ENCODE data around the gene NUCB1.

Gene NUCB1

GRCh38 chr19:48968179-48968661 lies 68.1 kb downstream of the NUCB1 start:
- H3K27me3 ChIP-seq (ENCODE audit: control insufficient read depth, insufficient read depth, low read length), result no peaks in the 10 kb centered on the region
- H3K36me3 ChIP-seq (ENCODE audit: control insufficient read depth, low read depth, low read length), result peaks cover 15% of the 10 kb centered on the region
- H3K27ac ChIP-seq (ENCODE audit: low read length), result no peak overlapping the region
- no peak overlapping the region for H3K9ac ChIP-seq (ENCODE audit: low read length)
- peaks cover 13% of the 10 kb centered on the region for H3K4me1 ChIP-seq (ENCODE audit: control insufficient read depth, low read depth, low read length)
- H3K9me3 ChIP-seq (ENCODE audit: control insufficient read depth, low read depth, low read length), result no peaks in the 10 kb centered on the region
- H3K4me3 ChIP-seq (ENCODE audit: low read length), result no peak overlapping the region

GRCh38 chr19:48968813-48969218 lies 68.7 kb downstream of the NUCB1 start:
- Histone ChIP-seq H3K36me3 (ENCODE audit: control insufficient read depth, low read depth, low read length) (peaks cover 17% of the 10 kb centered on the region), H3K9ac (ENCODE audit: low read length) (no peak overlapping the region)

GRCh38 chr19:48969276-48970138 lies 69.4 kb downstream of the NUCB1 start:
- H3K27ac ChIP-seq (ENCODE audit: low read length), result no peak overlapping the region
- peaks cover 1% of the 10 kb centered on the region for H3K4me1 ChIP-seq (ENCODE audit: control insufficient read depth, low read depth, low read length)
- no peak overlapping the region for H3K4me3 ChIP-seq (ENCODE audit: low read length)
- no peak overlapping the region for H3K9ac ChIP-seq (ENCODE audit: low read length)
- H3K9me3 ChIP-seq (ENCODE audit: control insufficient read depth, low read depth, low read length), result no peaks in the 10 kb centered on the region
- H3K36me3 ChIP-seq (ENCODE audit: control insufficient read depth, low read depth, low read length), result peaks cover 24% of the 10 kb centered on the region
- no peaks in the 10 kb centered on the region for H3K27me3 ChIP-seq (ENCODE audit: control insufficient read depth, insufficient read depth, low read length)

More at GRCh38 chr19:48968813-48969218, 68.7 kb downstream of the NUCB1 start:
- Histone ChIP-seq H3K4me1 (ENCODE audit: control insufficient read depth, low read depth, low read length) (peaks cover 8% of the 10 kb centered on the region), H3K27ac (ENCODE audit: low read length) (no peak overlapping the region), H3K27me3 (ENCODE audit: control insufficient read depth, insufficient read depth, low read length) (no peaks in the 10 kb centered on the region), H3K9me3 (ENCODE audit: control insufficient read depth, low read depth, low read length) (no peaks in the 10 kb centered on the region), H3K4me3 (ENCODE audit: low read length) (no peak overlapping the region)

- H3K9me3 ChIP-seq (ENCODE audit: control insufficient read depth, low read depth, low read length), result no peaks in the 10 kb centered on the region
- H3K36me3 ChIP-seq (ENCODE audit: control insufficient read depth, low read depth, low read length), result peaks cover 24% of the 10 kb centered on the region
- no peak overlapping the region for H3K9ac ChIP-seq (ENCODE audit: low read length)
- H3K27ac ChIP-seq (ENCODE audit: low read length), result no peak overlapping the region
- H3K4me3 ChIP-seq (ENCODE audit: low read length), result no peak overlapping the region
- H3K4me1 ChIP-seq (ENCODE audit: control insufficient read depth, low read depth, low read length), result no peaks in the 10 kb centered on the region
- H3K27me3 ChIP-seq (ENCODE audit: control insufficient read depth, insufficient read depth, low read length), result no peaks in the 10 kb centered on the region
Observed at GRCh38 chr19:48970139-48970766, 70.1 kb downstream of the NUCB1 start.

GRCh38 chr19:48970923-48971395 lies 70.8 kb downstream of the NUCB1 start:
- no peaks in the 10 kb centered on the region for H3K9me3 ChIP-seq (ENCODE audit: control insufficient read depth, low read depth, low read length)
- H3K27ac ChIP-seq (ENCODE audit: low read length), result no peak overlapping the region
- no peak overlapping the region for H3K4me3 ChIP-seq (ENCODE audit: low read length)
- no peak overlapping the region for H3K9ac ChIP-seq (ENCODE audit: low read length)
- H3K4me1 ChIP-seq (ENCODE audit: control insufficient read depth, low read depth, low read length), result no peaks in the 10 kb centered on the region
- H3K27me3 ChIP-seq (ENCODE audit: control insufficient read depth, insufficient read depth, low read length), result no peaks in the 10 kb centered on the region
- H3K36me3 ChIP-seq (ENCODE audit: control insufficient read depth, low read depth, low read length), result peaks cover 24% of the 10 kb centered on the region
